Hematopoietic multipotent progenitor cell treated with erythropoietin and hydrocortisone succinate and interleukin-3 and kit ligand, for 4 days (in vitro differentiated cells): ENCODE data around the gene TWF1.
"Not testable (repeated sequence)": the region's sequence is repeated elsewhere in the genome, so short reads cannot be mapped to it uniquely, and the experiment has no call there.

ENCODE experiments used
- DNase-seq: peaks from one replicate; pipeline ENCODE4 v3.0.0-alpha.2; 2015

TWF1 gene

DNA sequence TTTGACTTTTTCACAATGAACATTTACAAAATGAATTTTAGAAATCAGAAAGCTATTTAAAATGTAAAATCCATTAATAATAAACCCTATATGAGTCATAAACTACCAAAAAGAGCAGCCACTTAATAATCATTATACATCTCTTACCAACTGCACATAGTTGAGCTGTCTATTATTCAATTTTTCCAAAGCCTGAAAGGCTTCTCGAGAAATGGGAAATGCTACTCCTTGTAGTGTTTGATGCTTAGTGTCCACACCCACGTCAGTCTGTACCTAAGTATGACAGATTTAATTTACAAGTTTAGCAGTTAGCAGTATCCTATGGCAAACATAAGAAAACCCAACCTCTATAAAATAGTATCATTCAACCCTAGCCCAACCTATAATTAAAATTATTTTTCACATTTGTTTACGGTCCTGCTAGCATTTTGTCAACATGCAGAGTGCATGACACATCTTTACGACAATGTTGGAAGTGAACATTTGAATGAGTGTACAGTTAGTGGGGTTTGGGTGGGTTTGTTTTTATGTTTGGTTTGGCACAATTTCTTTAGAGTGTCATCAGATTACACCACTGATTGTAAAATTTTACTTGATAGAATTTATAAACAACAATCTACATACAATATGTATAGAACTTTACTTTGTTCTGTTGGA is 8.4 kb downstream of the TWF1 start:
- no peak for DNase-seq

DNA sequence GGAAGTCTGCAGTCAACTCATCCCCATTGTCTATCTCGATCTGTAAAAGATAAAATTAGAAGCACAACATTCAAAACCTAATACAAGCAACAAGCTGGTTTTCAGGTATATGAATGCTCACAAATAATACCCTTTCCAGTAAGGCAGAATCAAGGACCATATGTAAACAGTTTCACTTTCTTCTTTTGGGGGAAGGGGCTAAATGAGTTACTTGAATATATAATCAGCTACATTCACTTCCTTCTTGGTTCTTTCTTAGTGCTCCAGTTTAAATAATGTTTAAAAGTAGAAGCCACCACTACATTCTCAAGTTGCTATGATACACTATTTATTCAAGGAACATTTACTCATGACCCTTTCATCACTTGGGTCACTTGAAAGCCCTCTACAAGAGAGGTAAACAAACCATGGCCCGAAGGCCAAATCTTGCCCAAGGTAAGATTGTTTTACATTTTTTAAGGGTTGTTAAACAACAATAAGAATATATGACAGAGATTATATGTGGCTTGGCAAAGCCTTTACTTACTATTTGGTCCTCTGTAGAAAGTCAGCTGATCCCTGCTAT is 10.3 kb downstream of the TWF1 start:
- DNase-seq = no peak

DNA sequence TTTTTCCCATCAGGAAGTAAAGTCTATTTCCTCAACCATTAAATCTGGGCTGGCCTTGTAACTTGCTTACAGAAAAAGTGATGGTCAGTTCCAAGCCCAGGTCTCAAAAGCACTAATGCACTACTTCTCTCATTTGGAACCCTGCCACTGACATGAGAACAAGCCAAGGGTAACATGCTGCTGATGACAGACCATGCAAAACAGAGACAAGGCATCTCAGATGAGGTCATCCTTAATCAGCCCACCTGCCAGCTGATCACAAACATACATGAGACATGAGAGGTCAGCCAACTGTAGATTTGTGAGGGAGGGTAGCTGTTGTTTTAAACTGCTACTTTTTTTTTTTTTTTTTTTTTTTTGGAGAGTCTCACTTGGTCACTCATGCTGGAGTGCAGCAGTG is 16.2 kb downstream of the TWF1 start:
- DNase-seq = peak; percentile 10

DNA sequence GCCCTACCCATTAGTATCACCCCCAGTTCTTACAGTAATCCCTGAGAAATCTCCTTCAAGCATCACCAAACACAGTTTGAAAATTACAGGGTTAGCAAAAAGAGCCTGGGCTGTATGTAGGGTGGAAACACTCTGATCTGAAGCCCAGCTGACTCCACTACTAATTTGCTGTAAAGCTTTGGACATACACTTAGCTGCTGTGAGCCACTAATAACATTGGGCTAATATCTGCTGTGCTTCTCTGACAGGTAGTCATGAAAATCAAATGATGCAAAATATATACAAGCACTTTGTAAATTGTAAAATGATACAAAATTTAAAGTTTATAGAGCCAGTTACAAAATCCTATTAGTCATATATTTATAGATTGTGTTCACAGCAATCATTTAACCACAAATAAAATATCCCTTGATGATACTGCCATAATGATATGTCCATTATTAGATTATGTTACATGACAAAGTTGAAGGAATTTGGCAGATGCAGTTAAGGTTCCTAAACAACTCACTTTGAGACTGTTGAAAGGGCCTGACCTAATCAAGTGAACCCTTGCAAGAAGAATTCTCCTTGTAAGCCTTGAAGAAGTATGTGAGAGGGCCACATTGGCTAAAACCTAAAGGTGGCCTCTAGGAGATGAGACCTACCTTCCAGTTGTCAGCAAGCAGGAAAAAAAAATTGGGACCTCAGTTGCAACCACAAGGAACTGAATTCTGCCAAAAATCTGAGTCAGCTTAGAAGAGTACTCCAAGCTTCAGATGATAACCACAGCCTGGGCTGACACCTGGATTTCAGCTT is 19.0 kb downstream of the TWF1 start:
- no peak for DNase-seq

- peak; percentile 76 for DNase-seq
Observed at GRCh38 chr12:43776498-43776897, 29.6 kb downstream of the TWF1 start.

- no peak for DNase-seq
Observed at GRCh38 chr12:43766291-43766690, 39.8 kb downstream of the TWF1 start.

DNA sequence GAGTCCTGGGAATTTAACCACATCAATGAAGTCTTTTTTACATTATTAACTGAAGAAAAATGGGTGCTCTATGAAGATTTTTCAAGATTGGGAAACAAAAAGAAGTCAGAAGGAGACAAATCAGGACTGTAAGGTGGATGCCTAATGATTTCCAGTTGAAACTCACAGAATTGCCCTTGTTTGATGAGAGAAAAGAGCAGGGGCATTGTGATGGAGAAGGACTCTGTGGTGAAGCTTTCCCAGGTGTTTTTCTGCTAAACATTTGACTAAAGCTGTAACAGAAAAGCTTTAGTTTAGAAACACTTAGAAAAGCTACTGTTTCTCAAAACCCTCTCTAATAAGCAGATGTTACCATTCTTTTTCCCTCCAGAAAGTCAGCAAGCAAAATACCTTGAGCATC is 41.6 kb downstream of the TWF1 start:
- DNase-seq = no peak

DNA sequence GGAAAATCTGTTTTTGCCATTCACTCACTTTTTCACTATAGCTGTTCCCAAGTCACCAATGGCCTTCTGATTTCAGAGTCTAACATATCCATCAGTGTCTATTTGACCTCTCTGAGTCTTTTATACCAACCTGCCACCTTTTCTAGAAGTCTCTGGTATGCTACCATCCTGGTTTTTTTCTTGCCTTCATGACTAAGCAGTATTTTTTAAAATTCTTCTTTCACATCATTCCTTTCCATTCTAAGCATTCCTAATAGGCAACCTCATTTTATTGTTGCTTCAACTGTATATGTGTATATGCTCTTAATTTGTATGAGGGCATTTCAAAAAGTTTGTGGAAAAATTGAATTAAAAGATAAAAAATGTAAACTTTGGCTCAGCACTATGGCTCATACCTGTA is 42.3 kb downstream of the TWF1 start:
- DNase-seq = no peak

- DNase-seq = no peak
Observed at GRCh38 chr12:43762596-43762995, 43.5 kb downstream of the TWF1 start.

GRCh38 chr12:43761500-43761899 is 44.6 kb downstream of the TWF1 start:
- DNase-seq = peak; percentile 40

DNA sequence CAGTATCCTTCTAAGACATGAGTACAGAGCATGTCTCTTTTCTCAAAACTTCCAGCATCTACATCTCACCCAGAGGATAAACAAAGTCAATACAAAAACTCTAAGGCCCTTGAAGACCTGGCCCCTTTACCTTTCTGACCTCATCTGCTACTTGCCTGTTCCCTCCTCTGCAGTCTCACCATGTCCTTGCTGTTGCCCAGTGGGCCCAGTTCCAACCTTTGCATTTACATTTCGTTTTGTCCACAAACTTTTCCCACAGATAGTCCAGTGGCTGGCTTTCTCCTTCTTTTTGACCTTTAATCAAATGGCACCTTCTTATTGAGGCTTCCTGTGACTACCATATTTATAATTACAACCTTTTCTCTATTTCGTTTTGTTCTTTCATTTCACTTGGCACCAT is 45.7 kb downstream of the TWF1 start:
- no peak for DNase-seq

DNA sequence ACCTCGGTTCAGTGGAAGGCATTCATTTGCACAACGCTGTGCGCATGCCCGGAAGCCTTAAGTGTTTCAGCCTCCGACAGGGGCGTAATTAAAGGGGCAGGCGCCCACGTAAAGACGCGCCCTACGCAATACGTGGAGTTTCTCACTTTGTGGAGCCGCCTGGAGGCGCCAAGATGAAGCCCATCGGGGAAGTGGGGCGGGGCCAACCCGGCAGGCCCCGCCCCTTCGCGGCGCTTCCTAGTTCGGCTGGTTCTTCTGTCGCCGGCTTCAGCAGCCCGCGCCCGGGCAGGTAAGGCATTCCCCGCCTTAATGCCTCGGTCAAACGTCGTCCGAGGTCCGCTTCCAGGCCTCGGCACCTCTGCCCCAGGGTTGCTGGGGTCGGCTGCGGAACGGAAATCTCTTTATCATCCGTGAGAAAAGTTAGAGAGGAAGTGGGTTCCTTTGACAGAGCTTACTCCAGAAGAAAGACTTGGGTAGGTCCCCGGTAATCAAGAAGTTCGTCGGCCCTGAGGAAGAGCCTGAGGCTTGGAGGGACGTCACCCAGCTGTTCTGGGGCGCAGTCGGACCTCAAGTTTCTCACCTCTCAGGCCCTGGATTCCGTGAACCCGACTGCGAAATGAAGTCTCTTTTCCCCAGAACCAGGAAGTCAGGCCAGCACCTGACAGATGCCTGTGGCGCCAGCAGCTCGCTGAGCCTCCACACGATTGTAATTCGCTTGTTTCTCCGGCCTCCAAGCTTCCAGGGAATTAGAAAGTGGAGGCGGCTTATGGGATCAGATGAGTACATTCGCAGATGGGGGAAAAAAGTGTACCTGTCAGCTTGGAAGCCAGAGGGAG is 47.2 kb downstream of the TWF1 start, which contains the start of the genes IRAK4 and PUS7L:
Gene IRAK4 (plus strand): TSS at position 224 of the 836 bp plus-strand sequence. CDS start 9,161 bp downstream, outside the sequence.
Gene PUS7L (minus strand): TSS at position 63 of the 836 bp plus-strand sequence. CDS start 3,545 bp downstream, outside the sequence.
- DNase-seq = peak; percentile 99

DNA sequence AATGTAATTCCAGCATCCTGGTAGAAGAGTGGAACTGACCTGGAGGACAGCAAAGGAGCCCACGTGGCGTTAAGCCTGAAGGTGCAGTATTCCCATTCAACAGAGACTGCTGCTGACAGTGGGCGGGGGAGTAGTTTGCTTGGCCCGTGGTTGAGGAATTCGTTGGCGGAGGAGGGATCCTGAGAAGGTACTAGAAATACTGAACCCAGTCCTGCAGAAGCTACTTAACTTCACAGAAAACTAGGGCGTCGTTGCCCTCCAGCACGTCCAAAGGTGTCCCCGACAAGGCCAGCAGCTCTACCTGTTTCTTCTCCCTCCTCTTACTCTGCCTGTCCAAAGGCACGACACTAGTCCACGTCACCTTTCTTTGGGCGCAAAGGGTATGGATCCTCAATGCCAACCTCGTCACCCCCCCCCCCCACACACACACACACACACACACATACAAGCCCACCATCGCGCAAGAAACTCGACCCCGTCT is 47.8 kb downstream of the TWF1 start:
- DNase-seq = peak; percentile 50

DNA sequence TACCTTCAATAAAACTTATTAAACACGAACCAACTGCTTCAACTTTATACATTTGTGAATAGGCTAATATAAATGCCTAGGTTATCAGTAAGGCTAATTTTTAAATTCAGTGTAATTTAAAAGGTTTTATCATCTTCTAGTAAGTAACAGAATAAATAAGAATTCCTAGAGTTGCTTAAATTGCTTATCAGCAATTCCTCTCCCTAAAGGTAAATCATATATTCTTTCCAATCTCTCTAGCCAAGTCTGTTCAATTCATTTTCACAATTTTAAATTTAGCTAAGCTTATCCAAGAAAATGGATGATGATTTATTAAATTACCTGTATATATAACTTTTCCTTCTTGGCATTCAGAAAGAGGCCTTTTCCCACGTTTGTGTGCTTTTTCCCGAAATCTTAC is 52.1 kb downstream of the TWF1 start:
- no peak for DNase-seq

- not testable (repeated sequence) for DNase-seq
Observed at GRCh38 chr12:43751360-43751759, 54.8 kb downstream of the TWF1 start.

GRCh38 chr12:43750814-43751213 is 55.3 kb downstream of the TWF1 start:
- DNase-seq = no peak

- no peak for DNase-seq
Observed at GRCh38 chr12:43749016-43749415, 57.1 kb downstream of the TWF1 start.

GRCh38 chr12:43744826-43745225 is 61.3 kb downstream of the TWF1 start:
- no peak for DNase-seq
